Suprapubic skin (tissue), 4 donors: ENCODE measurements around the gene HYAL2. TPM values are rescaled to one million over a fixed set of nuclear protein-coding genes. Genes with fewer than 3 reads are reported as not detected.
A peak's percentile ranks its signal among the peaks of the same experiment; 100 is the strongest.

Experiments
- DNase-seq, 2 donors: peaks; one replicate each; pipeline ENCODE4 v3.0.0-alpha.2; 2019; ENCODE audit warnings: low spot score in 2 of 2
- H3K27ac ChIP-seq: fragments of 200-600 bp; sonication (generic); one replicate; pipeline ENCODE4 v1.5.1; 2019
- H3K27me3 ChIP-seq: fragments of 200-600 bp; sonication (generic); one replicate; pipeline ENCODE4 v1.5.1; 2019
- H3K36me3 ChIP-seq: fragments of 200-600 bp; sonication (generic); one replicate; pipeline ENCODE4 v1.5.1; 2019
- H3K4me1 ChIP-seq: fragments of 200-600 bp; sonication (generic); one replicate; pipeline ENCODE4 v1.5.1; 2019
- H3K4me3 ChIP-seq: fragments of 200-600 bp; sonication (generic); one replicate; pipeline ENCODE4 v1.5.1; 2019; ENCODE audit warnings: mild to moderate bottlenecking
- H3K9me3 ChIP-seq: fragments of 200-600 bp; sonication (generic); one replicate; pipeline ENCODE4 v1.5.1; 2019
- CTCF ChIP-seq, 2 donors: fragments of 200-600 bp in 1 of 2; fragments of 450-650 bp in 1 of 2; sonication (generic) in 1 of 2; IDR thresholded peaks; one replicate each; pipeline ENCODE4 v1.5.1; 2016 to 2019; ENCODE audit warnings: antibody characterized with exemption in 2 of 2, mild to moderate bottlenecking in 1 of 2, moderate library complexity in 1 of 2
- EP300 ChIP-seq: sonication (generic); formaldehyde crosslinking; IDR thresholded peaks from one replicate; pipeline ENCODE4 v1.6.1; 2017; ENCODE audit warnings: antibody characterized with exemption
- POLR2A ChIP-seq, 2 donors: fragments of 450-650 bp; IDR thresholded peaks; one replicate each; pipeline ENCODE4 v1.6.1; 2017; ENCODE audit warnings: antibody characterized with exemption in 2 of 2, mild to moderate bottlenecking in 2 of 2, moderate library complexity in 2 of 2
- POLR2AphosphoS5 ChIP-seq, 3 donors: sonication (generic); formaldehyde crosslinking; IDR thresholded peaks; one replicate each; pipeline ENCODE4 v1.6.1; 2017; ENCODE audit warnings: antibody characterized with exemption in 3 of 3
- WGBS: methylation state at CpG from one replicate; pipeline ENCODE4 v1.1.5; 2018; 5-methylcytosine and 5-hydroxymethylcytosine counted together
- total RNA-seq, 4 donors: library from RNA; depleted of rRNA; stranded (reverse); fragments of >200 nt; gene quantifications; one replicate each; pipeline ENCODE4 v1.1.0, GENCODE V29; 2016

HYAL2 gene
- total RNA-seq, 4 donors from 2014 or later = 47.7 to 87.0 (median 80.3) TPM

DNA sequence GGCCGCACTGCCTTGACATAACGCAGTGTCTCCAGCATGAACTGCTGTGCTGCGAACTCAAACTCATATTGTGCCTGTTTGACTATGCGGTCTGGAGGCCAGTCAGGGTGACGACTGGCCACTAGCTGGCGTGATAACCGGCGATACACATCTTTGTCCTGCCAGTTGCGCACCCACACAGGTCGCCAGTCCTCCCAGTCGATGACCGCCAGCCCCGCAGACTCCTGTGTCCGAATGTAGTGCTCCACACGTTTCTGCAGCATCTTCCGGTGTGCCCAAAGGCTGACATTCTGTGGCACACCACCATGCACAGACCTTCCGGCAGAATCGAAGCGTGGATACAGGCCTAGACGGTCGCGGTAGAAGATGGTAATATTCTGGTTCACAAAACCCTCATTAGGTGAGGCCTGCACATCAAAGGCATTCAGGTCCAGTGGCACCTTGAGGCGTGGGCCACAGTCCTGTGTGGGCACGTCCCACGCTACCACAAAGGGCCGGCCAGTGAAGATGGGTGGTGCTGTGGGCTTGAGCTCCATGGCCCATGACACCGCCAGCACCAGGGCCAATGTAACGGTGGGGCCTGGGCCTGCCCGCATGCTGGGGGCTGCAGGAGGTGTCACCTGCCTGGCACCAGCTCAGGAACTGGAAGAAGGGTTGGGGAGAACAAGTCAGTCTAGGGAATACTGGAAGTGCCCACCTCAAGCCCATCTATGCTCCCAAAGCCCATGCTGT, 2.5 kb downstream of the HYAL2 start:
- WGBS = 82% methylated on average over 16 of the region's 29 CpGs
- peaks cover 20% of the 10 kb centered on the region for H3K36me3 ChIP-seq
- H3K9me3 ChIP-seq = no peaks in the 10 kb centered on the region
- DNase-seq = no peak
- peaks cover 89% of the 10 kb centered on the region for H3K4me1 ChIP-seq
- H3K27ac ChIP-seq = peak overlapping the region; percentile 96
- peak overlapping the region; percentile 93 for H3K4me3 ChIP-seq
- no peak for TF ChIP-seq POLR2AphosphoS5 (IDR thresholded peaks at IDR 0.05)
- H3K27me3 ChIP-seq = no peaks in the 10 kb centered on the region

DNA sequence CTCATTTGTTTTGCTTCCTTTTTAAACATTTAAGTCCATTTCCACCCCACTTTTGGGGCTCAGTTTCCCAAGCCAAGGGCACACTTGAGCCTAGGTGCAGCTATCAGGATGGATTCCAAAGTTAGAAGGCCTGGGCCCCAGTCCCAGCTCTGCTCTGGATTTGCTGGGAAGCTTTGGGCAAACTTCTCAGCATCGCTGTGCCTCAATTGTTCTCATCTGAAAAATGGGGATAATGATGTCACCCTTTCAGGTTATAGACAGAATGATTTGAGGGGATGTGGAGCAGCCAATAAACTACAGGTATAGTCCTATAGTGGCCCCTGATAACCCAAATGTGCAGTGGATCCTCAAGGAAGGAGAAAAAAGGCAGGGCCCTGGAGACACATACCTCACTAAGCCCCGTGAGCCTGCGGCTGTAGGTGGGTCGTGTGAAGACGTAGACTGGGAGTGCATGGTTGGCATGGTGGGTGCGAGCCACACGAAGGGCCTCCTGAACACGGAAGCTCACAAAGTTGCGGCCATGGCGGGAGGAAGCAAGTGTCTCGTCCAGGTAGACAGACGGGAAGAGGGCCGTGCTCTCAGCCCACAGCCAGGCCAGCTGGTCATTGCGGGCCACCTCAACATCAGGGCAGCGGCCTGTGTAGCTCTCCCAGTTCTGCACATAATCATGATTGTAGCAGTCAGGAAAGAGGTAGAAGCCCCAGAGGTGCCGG, 3.2 kb downstream of the HYAL2 start:
- peaks cover 89% of the 10 kb centered on the region for H3K4me1 ChIP-seq
- H3K36me3 ChIP-seq = peaks cover 19% of the 10 kb centered on the region
- TF ChIP-seq POLR2AphosphoS5 (IDR thresholded peaks at IDR 0.05) (no peak), POLR2A (IDR thresholded peaks at IDR 0.05) (no peak), CTCF (IDR thresholded peaks at IDR 0.05) (no peak), EP300 (no peak)
- H3K27me3 ChIP-seq = no peaks in the 10 kb centered on the region
- no peak overlapping the region for H3K27ac ChIP-seq
- H3K9me3 ChIP-seq = no peaks in the 10 kb centered on the region
- peak overlapping the region; percentile 93 for H3K4me3 ChIP-seq
- DNase-seq = peak in 1 of 2 donors; percentile 63
- 87% methylated on average over 14 of the region's 16 CpGs for WGBS

GRCh38 chr3:50318615-50319014, 3.9 kb downstream of the HYAL2 start:
- Histone ChIP-seq H3K4me1 (peaks cover 87% of the 10 kb centered on the region), H3K4me3 (peak overlapping the region; percentile 93)

GRCh38 chr3:50318163-50318562, 4.4 kb downstream of the HYAL2 start:
- Histone ChIP-seq H3K4me3 (peak overlapping the region; percentile 93), H3K36me3 (peaks cover 19% of the 10 kb centered on the region)
- TF ChIP-seq POLR2A (IDR thresholded peaks at IDR 0.05) = no peak
- no peak for TF ChIP-seq EP300
- TF ChIP-seq POLR2AphosphoS5 (IDR thresholded peaks at IDR 0.05) = no peak
- TF ChIP-seq CTCF (IDR thresholded peaks at IDR 0.05) = no peak

More at GRCh38 chr3:50318615-50319014, 3.9 kb downstream of the HYAL2 start:
- Histone ChIP-seq H3K36me3 (peaks cover 19% of the 10 kb centered on the region), H3K9me3 (no peaks in the 10 kb centered on the region), H3K27me3 (no peaks in the 10 kb centered on the region), H3K27ac (peak overlapping the region; percentile 89)
- no peak for DNase-seq
- WGBS = 85% methylated on average over 10 of the region's 10 CpGs
- TF ChIP-seq POLR2A (IDR thresholded peaks at IDR 0.05) = no peak

GRCh38 chr3:50317300-50317699, 5.2 kb downstream of the HYAL2 start:
- no peaks in the 10 kb centered on the region for H3K9me3 ChIP-seq
- peak in 1 of 2 donors; percentile 78 for DNase-seq
- H3K4me1 ChIP-seq = peaks cover 79% of the 10 kb centered on the region
- H3K27me3 ChIP-seq = no peaks in the 10 kb centered on the region
- peaks cover 19% of the 10 kb centered on the region for H3K36me3 ChIP-seq
- peak overlapping the region; percentile 89 for H3K27ac ChIP-seq
- 100% methylated on average over 1 of the region's 6 CpGs for WGBS
- peak overlapping the region; percentile 93 for H3K4me3 ChIP-seq
- TF ChIP-seq POLR2AphosphoS5 (IDR thresholded peaks at IDR 0.05) = no peak
- TF ChIP-seq POLR2A (IDR thresholded peaks at IDR 0.05) = no peak
- TF ChIP-seq CTCF (IDR thresholded peaks at IDR 0.05) = no peak
- TF ChIP-seq EP300 = no peak

More at GRCh38 chr3:50318163-50318562, 4.4 kb downstream of the HYAL2 start:
- H3K27ac ChIP-seq = peak overlapping the region; percentile 89
- no peak for DNase-seq
- H3K9me3 ChIP-seq = no peaks in the 10 kb centered on the region
- no peaks in the 10 kb centered on the region for H3K27me3 ChIP-seq
- peaks cover 86% of the 10 kb centered on the region for H3K4me1 ChIP-seq
- 71% methylated on average over 8 of the region's 11 CpGs for WGBS

DNA sequence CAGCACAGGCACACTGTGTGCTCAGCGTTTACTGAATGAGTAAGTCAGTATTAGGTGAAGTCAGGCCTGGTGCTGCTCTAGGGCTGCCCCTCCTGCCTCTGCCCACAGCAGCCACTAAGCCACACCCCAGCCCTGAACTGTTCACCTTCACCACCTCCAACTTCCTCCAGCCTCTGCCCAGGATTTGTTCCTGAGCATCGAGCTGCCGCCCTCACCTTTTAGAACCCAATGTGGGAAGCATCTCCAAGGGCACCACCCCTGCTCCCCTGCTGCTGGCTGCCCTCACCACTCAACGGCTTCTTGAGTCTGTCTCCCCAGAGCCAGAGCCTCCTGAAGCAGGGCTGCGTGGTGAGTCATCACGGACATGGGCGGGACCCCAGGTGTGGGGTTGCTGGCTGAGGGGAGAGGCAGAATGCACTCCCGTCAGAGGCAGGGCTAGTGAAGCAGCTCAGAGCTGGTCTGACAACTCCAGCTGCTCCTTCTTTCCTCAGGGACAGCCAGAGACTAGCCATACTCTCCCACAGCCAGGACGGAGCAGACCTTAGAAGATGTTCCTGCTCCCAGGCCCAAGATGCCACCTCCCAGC, 5.8 kb downstream of the HYAL2 start:
- no peaks in the 10 kb centered on the region for H3K27me3 ChIP-seq
- 24% methylated on average over 3 of the region's 9 CpGs for WGBS
- H3K4me1 ChIP-seq = peaks cover 77% of the 10 kb centered on the region
- H3K27ac ChIP-seq = peak overlapping the region; percentile 89
- peaks cover 19% of the 10 kb centered on the region for H3K36me3 ChIP-seq
- no peak for TF ChIP-seq POLR2A (IDR thresholded peaks at IDR 0.05)
- TF ChIP-seq POLR2AphosphoS5 (IDR thresholded peaks at IDR 0.05) = peak in 2 of 3 donors; percentile 25 to 66
- no peaks in the 10 kb centered on the region for H3K9me3 ChIP-seq
- H3K4me3 ChIP-seq = peak overlapping the region; percentile 93
- DNase-seq = peak; percentile 88
